Measurements from ENCODE around the gene CACNB4.

DNA sequence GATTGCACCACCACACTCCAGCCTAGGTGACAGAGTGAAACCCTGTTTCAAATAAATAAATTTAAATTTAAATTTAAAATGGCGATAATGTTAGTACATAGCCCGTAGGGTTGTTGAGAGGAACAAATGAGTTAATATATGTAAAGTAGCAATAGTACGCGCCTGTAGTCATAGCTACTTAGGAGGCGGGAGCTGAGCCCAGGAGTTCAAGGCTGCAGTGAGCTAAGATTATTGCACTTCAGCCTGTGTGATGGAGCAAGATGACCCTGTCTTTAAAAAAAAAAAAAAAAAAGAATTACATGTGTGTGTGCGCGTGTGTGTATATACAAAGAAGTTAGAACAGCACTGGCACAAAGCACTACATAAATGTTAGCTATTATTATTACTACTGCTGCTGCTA, 153.2 kb downstream of the CACNB4 start:
- TF ChIP-seq, protein P1, sequence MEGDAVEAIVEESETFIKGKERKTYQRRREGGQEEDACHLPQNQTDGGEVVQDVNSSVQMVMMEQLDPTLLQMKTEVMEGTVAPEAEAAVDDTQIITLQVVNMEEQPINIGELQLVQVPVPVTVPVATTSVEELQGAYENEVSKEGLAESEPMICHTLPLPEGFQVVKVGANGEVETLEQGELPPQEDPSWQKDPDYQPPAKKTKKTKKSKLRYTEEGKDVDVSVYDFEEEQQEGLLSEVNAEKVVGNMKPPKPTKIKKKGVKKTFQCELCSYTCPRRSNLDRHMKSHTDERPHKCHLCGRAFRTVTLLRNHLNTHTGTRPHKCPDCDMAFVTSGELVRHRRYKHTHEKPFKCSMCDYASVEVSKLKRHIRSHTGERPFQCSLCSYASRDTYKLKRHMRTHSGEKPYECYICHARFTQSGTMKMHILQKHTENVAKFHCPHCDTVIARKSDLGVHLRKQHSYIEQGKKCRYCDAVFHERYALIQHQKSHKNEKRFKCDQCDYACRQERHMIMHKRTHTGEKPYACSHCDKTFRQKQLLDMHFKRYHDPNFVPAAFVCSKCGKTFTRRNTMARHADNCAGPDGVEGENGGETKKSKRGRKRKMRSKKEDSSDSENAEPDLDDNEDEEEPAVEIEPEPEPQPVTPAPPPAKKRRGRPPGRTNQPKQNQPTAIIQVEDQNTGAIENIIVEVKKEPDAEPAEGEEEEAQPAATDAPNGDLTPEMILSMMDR (IDR thresholded peaks at IDR 0.05) = no peak
- TF ChIP-seq TCF7L2 (IDR thresholded peaks at IDR 0.05; ENCODE audit: low read depth, low read length) (no peak), SIN3A (IDR thresholded peaks at IDR 0.05; ENCODE audit: borderline replicate concordance, insufficient read depth, low read depth, low read length) (no peak), POLR2AphosphoS5 (IDR thresholded peaks at IDR 0.05; ENCODE audit: low read depth, low read length) (no peak)
- TF ChIP-seq, protein P2, sequence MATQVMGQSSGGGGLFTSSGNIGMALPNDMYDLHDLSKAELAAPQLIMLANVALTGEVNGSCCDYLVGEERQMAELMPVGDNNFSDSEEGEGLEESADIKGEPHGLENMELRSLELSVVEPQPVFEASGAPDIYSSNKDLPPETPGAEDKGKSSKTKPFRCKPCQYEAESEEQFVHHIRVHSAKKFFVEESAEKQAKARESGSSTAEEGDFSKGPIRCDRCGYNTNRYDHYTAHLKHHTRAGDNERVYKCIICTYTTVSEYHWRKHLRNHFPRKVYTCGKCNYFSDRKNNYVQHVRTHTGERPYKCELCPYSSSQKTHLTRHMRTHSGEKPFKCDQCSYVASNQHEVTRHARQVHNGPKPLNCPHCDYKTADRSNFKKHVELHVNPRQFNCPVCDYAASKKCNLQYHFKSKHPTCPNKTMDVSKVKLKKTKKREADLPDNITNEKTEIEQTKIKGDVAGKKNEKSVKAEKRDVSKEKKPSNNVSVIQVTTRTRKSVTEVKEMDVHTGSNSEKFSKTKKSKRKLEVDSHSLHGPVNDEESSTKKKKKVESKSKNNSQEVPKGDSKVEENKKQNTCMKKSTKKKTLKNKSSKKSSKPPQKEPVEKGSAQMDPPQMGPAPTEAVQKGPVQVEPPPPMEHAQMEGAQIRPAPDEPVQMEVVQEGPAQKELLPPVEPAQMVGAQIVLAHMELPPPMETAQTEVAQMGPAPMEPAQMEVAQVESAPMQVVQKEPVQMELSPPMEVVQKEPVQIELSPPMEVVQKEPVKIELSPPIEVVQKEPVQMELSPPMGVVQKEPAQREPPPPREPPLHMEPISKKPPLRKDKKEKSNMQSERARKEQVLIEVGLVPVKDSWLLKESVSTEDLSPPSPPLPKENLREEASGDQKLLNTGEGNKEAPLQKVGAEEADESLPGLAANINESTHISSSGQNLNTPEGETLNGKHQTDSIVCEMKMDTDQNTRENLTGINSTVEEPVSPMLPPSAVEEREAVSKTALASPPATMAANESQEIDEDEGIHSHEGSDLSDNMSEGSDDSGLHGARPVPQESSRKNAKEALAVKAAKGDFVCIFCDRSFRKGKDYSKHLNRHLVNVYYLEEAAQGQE (IDR thresholded peaks at IDR 0.05; ENCODE audit: insufficient read depth in 1 of 2, low read depth in 2 of 2, low read length in 1 of 2) = no peak

Measured in Panc1 (cell line).